ENCODE results near the gene DNM1L. TPM values are rescaled to one million over a fixed set of nuclear protein-coding genes. Genes with fewer than 3 reads are reported as not detected.
A peak's percentile ranks its signal among the peaks of the same experiment; 100 is the strongest.

The DNM1L gene
- total and polyA plus RNA-seq, 8 donors = 17.7 to 157 (median 36.7) TPM

DNA sequence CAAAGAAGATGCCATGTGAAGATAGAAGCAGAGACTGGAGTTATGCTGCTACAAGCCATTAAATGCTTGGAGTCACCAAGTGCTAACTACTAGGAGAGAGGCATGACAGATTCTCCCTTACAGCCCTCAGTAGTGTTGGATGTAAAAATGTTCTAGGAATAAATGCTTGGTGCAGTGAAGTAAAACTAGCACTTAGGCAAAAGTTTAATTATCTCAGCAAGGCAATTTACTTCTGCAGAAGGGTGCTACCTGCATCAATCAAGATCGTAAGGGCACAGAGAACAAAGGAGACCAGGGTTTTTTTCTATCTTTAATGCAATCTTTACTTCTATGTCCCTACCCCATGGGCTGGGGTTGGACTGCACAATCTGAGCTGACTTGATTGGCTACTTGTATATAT is 9.5 kb upstream of the DNM1L start:
- Histone ChIP-seq H3K9me3 (peaks cover 0 to 12% (median 4%) of the 10 kb centered on the region in 4 donors), H3K27me3 (no peaks in the 10 kb centered on the region), H3K4me3 (no peak overlapping the region), H3K4me1 (peaks cover 0 to 9% (median 0%) of the 10 kb centered on the region in 4 donors), H3K36me3 (no peaks in the 10 kb centered on the region), H3K27ac (no peak overlapping the region)
- intact Hi-C loops (cut with DNase I; ENCODE audit: low total_unique reads) = no loop called here
- DNase-seq = no peak
- TF ChIP-seq POLR2A (IDR thresholded peaks at IDR 0.05) (no peak), POLR2AphosphoS5 (IDR thresholded peaks at IDR 0.05) (no peak), EP300 (IDR thresholded peaks at IDR 0.05) (no peak)
- TF ChIP-seq, protein P1, sequence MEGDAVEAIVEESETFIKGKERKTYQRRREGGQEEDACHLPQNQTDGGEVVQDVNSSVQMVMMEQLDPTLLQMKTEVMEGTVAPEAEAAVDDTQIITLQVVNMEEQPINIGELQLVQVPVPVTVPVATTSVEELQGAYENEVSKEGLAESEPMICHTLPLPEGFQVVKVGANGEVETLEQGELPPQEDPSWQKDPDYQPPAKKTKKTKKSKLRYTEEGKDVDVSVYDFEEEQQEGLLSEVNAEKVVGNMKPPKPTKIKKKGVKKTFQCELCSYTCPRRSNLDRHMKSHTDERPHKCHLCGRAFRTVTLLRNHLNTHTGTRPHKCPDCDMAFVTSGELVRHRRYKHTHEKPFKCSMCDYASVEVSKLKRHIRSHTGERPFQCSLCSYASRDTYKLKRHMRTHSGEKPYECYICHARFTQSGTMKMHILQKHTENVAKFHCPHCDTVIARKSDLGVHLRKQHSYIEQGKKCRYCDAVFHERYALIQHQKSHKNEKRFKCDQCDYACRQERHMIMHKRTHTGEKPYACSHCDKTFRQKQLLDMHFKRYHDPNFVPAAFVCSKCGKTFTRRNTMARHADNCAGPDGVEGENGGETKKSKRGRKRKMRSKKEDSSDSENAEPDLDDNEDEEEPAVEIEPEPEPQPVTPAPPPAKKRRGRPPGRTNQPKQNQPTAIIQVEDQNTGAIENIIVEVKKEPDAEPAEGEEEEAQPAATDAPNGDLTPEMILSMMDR (IDR thresholded peaks at IDR 0.05) = no peak
- 93 to 96% (median 95%) methylated on average over 1 of the region's 1 CpG for WGBS, 5 donors

DNA sequence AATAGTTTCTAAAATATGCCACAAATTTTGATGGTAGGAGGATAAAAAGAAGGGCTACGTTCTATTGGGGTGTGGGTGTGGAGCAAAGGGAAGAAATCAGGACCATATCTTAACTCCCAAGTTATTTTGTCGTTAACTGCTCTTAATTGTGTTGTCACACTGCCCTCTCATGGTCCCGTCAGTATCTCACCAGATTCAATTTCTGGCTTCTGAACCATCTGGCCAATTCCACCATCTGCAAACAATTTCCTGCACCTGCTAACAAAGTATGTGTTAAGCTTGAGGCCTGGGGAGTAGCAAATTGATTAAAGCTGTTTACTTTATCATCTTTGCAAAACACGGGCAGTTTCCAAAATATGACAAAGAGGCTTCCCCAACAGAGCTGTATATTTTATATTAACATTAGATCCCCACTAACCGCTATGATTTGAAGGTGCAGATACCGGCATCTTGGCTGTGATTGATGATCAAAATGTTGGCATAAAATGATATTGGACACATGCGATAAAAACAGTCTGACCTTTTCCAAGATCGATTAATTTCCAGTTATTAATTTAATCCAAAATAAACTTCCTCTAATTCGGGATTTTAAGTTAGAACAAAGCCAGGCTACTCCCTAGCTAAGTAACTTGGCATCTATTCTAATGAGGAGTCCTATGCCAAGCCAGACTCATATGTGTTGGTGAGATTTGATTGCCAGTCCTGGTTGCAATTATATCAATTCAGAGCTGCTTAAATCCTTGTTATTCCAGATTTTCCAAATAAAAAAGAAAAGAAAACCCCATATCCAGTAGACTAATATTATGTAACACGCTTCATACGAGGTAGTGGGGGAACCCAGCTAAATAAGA is 6.9 kb upstream of the DNM1L start:
- H3K4me3 ChIP-seq = no peak overlapping the region
- WGBS, 5 donors = 31 to 42% (median 34%) methylated on average over 11 of the region's 11 CpGs
- intact Hi-C loops (cut with DNase I; ENCODE audit: low total_unique reads) = no loop called here
- no peak for TF ChIP-seq EP300 (IDR thresholded peaks at IDR 0.05)
- TF ChIP-seq POLR2A (IDR thresholded peaks at IDR 0.05) = no peak
- peak in 2 of 3 donors; percentile 39 to 49 for TF ChIP-seq POLR2AphosphoS5 (IDR thresholded peaks at IDR 0.05)
- TF ChIP-seq, protein P1 (IDR thresholded peaks at IDR 0.05) = peak in 5 of 7 experiments; percentile 21 to 62 (median 49)
- H3K9me3 ChIP-seq = peaks cover 0 to 12% (median 4%) of the 10 kb centered on the region in 4 donors
- DNase-seq = peak; percentile 47 to 90
- H3K27ac ChIP-seq = no peak overlapping the region
- H3K4me1 ChIP-seq = peaks cover 0 to 9% (median 0%) of the 10 kb centered on the region in 4 donors
- no peaks in the 10 kb centered on the region for H3K36me3 ChIP-seq
- no peaks in the 10 kb centered on the region for H3K27me3 ChIP-seq

DNA sequence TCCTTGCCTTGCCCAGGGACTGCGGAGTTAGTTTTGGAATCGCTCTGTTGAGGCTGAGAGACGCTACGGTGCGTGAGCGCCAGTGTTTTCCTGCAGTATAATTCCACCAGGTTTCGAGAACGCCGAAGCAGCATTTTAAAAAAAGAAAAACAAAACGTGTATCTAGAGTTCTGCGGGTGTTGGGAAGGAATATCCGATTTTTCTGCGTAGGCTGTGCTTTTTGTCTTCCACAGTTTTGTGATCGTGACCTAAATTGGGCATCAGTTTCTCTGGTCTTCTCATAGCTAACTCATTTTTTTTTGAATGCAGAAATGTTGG is 778 bp downstream of the DNM1L start:
- intact Hi-C loops (cut with DNase I; ENCODE audit: low total_unique reads) = no loop called here
- Histone ChIP-seq H3K4me3 (peak overlapping the region; percentile 71 to 99 (median 90)), H3K27me3 (no peaks in the 10 kb centered on the region), H3K36me3 (peaks cover 0 to 8% (median 3%) of the 10 kb centered on the region in 4 donors), H3K27ac (peak overlapping the region; percentile 92 to 98 (median 94)), H3K9me3 (no peaks in the 10 kb centered on the region), H3K4me1 (peaks cover 0 to 41% (median 25%) of the 10 kb centered on the region in 4 donors)
- 0 to 1% (median 0%) methylated on average over 14 of the region's 14 CpGs for WGBS, 5 donors
- no peak for TF ChIP-seq POLR2A (IDR thresholded peaks at IDR 0.05)
- no peak for TF ChIP-seq EP300 (IDR thresholded peaks at IDR 0.05)
- peak in 1 of 3 donors; percentile 1 for TF ChIP-seq POLR2AphosphoS5 (IDR thresholded peaks at IDR 0.05)
- no peak for DNase-seq

DNA sequence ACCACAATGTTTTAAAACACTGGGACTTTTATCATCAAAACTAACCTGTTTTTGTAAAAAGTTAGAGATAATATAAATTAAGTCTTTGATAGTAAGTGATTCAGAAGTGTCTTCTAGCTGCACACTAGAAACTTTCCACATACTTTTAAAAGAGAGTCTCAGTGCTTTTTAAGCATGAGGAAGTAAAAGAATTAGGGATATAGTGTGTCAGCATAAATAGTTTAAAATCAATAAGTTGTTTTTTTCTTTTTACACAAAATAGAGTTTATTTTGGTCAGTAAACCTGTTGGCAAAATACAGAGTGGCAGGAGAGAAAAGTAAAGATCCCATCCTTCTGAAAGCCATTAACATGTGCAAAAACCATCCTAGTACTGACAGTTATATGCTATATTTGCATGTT is 1.7 kb downstream of the DNM1L start:
- TF ChIP-seq, protein P1 (IDR thresholded peaks at IDR 0.05) = no peak
- TF ChIP-seq POLR2AphosphoS5 (IDR thresholded peaks at IDR 0.05) (no peak), POLR2A (IDR thresholded peaks at IDR 0.05) (no peak), EP300 (IDR thresholded peaks at IDR 0.05) (no peak)
- peak overlapping the region in 4 of 5 donors; percentile 92 to 98 (median 95) for H3K27ac ChIP-seq

More for the DNA sequence above, 1.7 kb downstream of the DNM1L start:
- Histone ChIP-seq H3K9me3 (no peaks in the 10 kb centered on the region), H3K27me3 (no peaks in the 10 kb centered on the region), H3K4me1 (peaks cover 0 to 41% (median 25%) of the 10 kb centered on the region in 4 donors), H3K36me3 (peaks cover 0 to 11% (median 9%) of the 10 kb centered on the region in 4 donors), H3K4me3 (peak overlapping the region in 2 of 4 donors; percentile 83 to 96)
- DNase-seq = no peak
- intact Hi-C loops (cut with DNase I; ENCODE audit: low total_unique reads) = no loop called here
